HEK293T (cell line): ENCODE measurements around the gene ASIP.
"Not testable (repeated sequence)": the region's sequence is repeated elsewhere in the genome, so short reads cannot be mapped to it uniquely, and the experiment has no call there.

Experiments used
- CTCF ChIA-PET: fragments of 350-600 bp; formaldehyde crosslinking; extraction: SDS; loops from one replicate; lab custom pipeline; 2021; ENCODE audit warnings: antibody characterized with exemption, inconsistent platforms; lab: Yijun Ruan, JAX
- POLR2A ChIA-PET: fragments of 350-600 bp; formaldehyde crosslinking; extraction: SDS; loops from one replicate; lab custom pipeline; 2020; ENCODE audit warnings: antibody characterized with exemption, inconsistent platforms; lab: Yijun Ruan, JAX
- DNase-seq: peaks from one replicate; pipeline ENCODE4 v3.0.0; 2012; ENCODE audit warnings: mixed read lengths; ENCODE audit errors: extremely low spot score
- ARNT ChIP-seq: fragments of 450-650 bp; IDR thresholded peaks from 2 replicates; pipeline ENCODE4 v1.6.1; 2017; ENCODE audit warnings: mild to moderate bottlenecking
- BHLHE40 ChIP-seq: fragments of 450-650 bp; IDR thresholded peaks from 2 replicates; pipeline ENCODE4 v1.6.1; 2016; ENCODE audit warnings: mild to moderate bottlenecking, moderate library complexity, borderline replicate concordance
- CTBP1 ChIP-seq: fragments of 450-650 bp; IDR thresholded peaks from 2 replicates; pipeline ENCODE4 v1.6.1; 2016; ENCODE audit warnings: borderline replicate concordance
- ELF4 ChIP-seq: fragments of 450-650 bp; IDR thresholded peaks from 2 replicates; pipeline ENCODE4 v1.6.1; 2017; ENCODE audit warnings: antibody characterized with exemption
- FOXA1 ChIP-seq: fragments of 450-650 bp; IDR thresholded peaks from 2 replicates; pipeline ENCODE4 v1.6.1; 2016; ENCODE audit warnings: mild to moderate bottlenecking
- FOXK2 ChIP-seq: fragments of 450-650 bp; IDR thresholded peaks from 2 replicates; pipeline ENCODE4 v1.6.1; 2016; ENCODE audit warnings: mild to moderate bottlenecking
- FOXM1 ChIP-seq: fragments of 450-650 bp; IDR thresholded peaks from 2 replicates; pipeline ENCODE4 v1.6.1; 2017; ENCODE audit warnings: mild to moderate bottlenecking, borderline replicate concordance
- HDGF ChIP-seq: fragments of 450-650 bp; IDR thresholded peaks from 2 replicates; pipeline ENCODE4 v1.6.1; 2017; ENCODE audit warnings: antibody characterized with exemption, borderline replicate concordance
- L3MBTL2 ChIP-seq: fragments of 450-650 bp; conservative IDR thresholded peaks from 2 replicates; pipeline ENCODE4 v1.6.1; 2016; ENCODE audit warnings: mild to moderate bottlenecking
- LEF1 ChIP-seq: fragments of 450-650 bp; IDR thresholded peaks from 2 replicates; pipeline ENCODE4 v1.6.1; 2017; ENCODE audit warnings: mild to moderate bottlenecking, borderline replicate concordance
- NFRKB ChIP-seq: fragments of 450-650 bp; IDR thresholded peaks from 2 replicates; pipeline ENCODE4 v1.6.1; 2016; ENCODE audit warnings: mild to moderate bottlenecking, moderate library complexity
- SP1 ChIP-seq: fragments of 450-650 bp; IDR thresholded peaks from 2 replicates; pipeline ENCODE4 v1.6.1; 2017
- SUZ12 ChIP-seq: fragments of 450-650 bp; IDR thresholded peaks from 2 replicates; pipeline ENCODE4 v1.6.1; 2016; ENCODE audit warnings: mild to moderate bottlenecking
- TARDBP ChIP-seq: fragments of 450-650 bp; IDR thresholded peaks from 2 replicates; pipeline ENCODE4 v1.6.1; 2016
- ZNF384 ChIP-seq: fragments of 450-650 bp; IDR thresholded peaks from 2 replicates; pipeline ENCODE4 v1.6.1; 2016
- TF ChIP-seq, protein P1 (sequence below): fragments of 450-650 bp; IDR thresholded peaks from 2 replicates; pipeline ENCODE4 v1.6.1; 2016

Gene ASIP

DNA sequence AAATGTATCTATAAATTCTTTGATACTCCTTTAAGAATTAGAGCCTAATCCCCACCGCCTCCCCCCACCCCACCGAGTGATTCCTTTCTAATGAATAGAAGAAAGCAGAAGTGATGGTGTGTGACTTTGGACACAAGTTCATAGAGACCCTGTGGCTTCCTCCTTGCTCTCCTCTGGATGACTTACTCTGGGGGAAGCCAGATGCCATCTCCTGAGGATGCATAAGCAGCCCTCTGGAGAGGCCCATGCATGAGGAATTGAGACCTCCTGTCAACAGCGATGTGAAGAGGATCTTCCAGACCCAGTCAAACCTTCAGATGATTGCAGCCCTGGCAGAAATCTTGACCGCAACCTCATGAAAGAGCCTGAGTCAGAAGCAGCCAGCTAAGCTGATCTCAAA, 40.8 kb downstream of the ASIP start:
- DNase-seq = no peak
- no peak for TF ChIP-seq SP1
- TF ChIP-seq FOXA1 = no peak
- no peak for TF ChIP-seq NFRKB
- TF ChIP-seq BHLHE40 = no peak
- TF ChIP-seq FOXM1 = no peak
- TF ChIP-seq ARNT = no peak
- TF ChIP-seq FOXK2 = no peak
- no peak for TF ChIP-seq TARDBP
- no peak for TF ChIP-seq SUZ12
- TF ChIP-seq ZNF384 = no peak
- no peak for TF ChIP-seq HDGF
- no peak for TF ChIP-seq LEF1
- TF ChIP-seq L3MBTL2 = no peak
- TF ChIP-seq CTBP1 = no peak
- no peak for TF ChIP-seq ELF4
- ChIA-PET CTCF (interaction anchor here (1.6 kb wide), 1 partner anchor 92 kb away, joined by 3 read pairs; no protein-coding TSS in a partner anchor), POLR2A (no interaction called here)

DNA sequence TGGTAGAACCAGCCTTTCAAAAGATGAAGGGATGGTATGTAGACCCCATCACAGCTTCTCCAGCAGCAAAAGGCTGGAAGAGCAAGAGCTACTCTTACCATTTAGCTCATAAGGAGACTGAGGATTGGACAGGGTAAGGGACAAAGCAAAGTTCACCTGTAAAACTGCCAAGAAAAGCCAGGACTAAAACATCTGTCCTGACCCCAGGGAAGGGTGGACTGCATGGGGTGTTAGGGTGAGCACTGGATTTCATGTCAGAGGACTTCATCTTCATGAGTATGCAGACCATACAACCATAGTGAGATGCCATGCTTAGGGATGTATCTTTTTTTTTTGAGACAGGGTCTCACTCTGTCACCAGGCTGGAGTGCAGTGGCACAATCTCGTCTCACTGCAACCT, 42.6 kb downstream of the ASIP start:
- ChIA-PET POLR2A (no interaction called here), CTCF (no interaction called here)
- no peak for DNase-seq
- no peak for TF ChIP-seq FOXM1
- no peak for TF ChIP-seq ELF4
- TF ChIP-seq, protein P1, sequence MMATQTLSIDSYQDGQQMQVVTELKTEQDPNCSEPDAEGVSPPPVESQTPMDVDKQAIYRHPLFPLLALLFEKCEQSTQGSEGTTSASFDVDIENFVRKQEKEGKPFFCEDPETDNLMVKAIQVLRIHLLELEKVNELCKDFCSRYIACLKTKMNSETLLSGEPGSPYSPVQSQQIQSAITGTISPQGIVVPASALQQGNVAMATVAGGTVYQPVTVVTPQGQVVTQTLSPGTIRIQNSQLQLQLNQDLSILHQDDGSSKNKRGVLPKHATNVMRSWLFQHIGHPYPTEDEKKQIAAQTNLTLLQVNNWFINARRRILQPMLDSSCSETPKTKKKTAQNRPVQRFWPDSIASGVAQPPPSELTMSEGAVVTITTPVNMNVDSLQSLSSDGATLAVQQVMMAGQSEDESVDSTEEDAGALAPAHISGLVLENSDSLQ = no peak
- no peak for TF ChIP-seq FOXA1
- no peak for TF ChIP-seq LEF1
- TF ChIP-seq HDGF = no peak

DNA sequence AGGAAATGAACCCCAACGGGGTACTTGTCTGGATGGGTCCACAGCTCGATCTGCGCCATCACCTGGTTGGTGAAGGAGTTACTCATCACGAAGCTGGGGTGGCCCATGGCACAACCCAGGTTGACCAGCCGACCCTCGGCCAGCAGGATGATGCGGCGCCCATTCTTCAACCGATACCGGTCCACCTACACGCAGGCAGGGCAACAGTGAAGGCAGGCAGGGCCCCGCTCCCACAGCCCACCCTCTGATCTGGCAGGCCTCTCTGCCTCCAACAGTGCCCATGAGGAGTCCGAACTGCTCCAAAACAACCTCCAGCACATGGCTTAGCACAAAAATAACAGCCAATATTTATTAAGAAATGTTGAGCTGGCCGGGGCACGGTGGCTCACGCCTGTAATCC, 44.2 kb downstream of the ASIP start:
- ChIA-PET CTCF (no interaction called here), POLR2A (no interaction called here)
- DNase-seq = no peak
- no peak for TF ChIP-seq FOXA1
- TF ChIP-seq CTBP1 = no peak
- no peak for TF ChIP-seq BHLHE40
- no peak for TF ChIP-seq LEF1
- TF ChIP-seq SP1 = no peak
- TF ChIP-seq L3MBTL2 = no peak
- no peak for TF ChIP-seq ZNF384
- TF ChIP-seq, protein P1 = no peak
- TF ChIP-seq FOXK2 = no peak

DNA sequence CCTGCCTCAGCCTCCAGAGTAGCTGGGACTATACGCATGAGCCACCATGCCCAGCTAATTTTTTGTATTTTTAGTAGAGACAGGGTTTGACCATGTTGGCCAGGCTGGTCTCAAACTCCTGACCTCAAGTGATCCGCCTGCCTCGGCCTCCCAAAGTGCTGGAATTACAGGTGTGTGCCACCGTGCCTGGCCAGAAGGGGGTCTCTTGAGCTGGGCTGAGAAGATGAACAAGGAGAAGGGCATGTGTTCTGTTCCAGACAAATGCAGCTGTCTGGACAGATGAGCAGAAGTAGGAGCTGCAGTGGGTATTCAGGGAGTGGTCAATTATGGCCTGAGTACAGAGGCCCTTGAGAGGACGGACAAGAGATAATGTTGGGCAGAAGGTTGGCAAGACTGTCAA, 46.3 kb downstream of the ASIP start:
- CTCF ChIA-PET = interaction anchor here (0.7 kb wide), 1 partner anchor 13 kb away, joined by 4 read pairs; no protein-coding TSS in a partner anchor
- POLR2A ChIA-PET = interaction anchor here (2.1 kb wide), 1 partner anchor 15 kb away, joined by 6 read pairs; the partner anchor contains the start of gene AHCY
- not testable (repeated sequence) for DNase-seq

DNA sequence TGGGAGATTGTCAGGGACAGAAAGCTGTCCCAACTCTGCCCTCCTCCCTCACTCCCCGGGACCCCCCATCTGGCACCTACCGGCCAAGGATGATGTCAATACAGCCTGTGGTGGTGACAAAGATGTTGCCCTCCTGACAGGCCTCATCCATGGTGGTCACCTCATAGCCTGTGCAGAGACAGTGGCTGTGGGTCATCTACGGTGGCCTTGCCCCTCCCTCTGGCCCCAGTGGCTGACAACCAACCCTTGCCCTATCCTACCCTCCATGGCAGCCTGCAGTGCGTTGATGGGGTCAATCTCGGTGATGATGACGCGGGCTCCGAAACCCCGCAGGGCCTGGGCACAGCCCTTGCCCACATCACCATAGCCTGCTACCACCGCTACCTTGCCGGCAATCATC, 49.2 kb downstream of the ASIP start:
- CTCF ChIA-PET = no interaction called here
- POLR2A ChIA-PET = no interaction called here
- no peak for DNase-seq
- TF ChIP-seq SUZ12 = no peak
- TF ChIP-seq FOXA1 = no peak
- TF ChIP-seq ZNF384 = no peak
- TF ChIP-seq, protein P1 = no peak
- TF ChIP-seq BHLHE40 = no peak
- no peak for TF ChIP-seq L3MBTL2
- TF ChIP-seq FOXM1 = no peak
- TF ChIP-seq TARDBP = no peak
- TF ChIP-seq CTBP1 = no peak
- TF ChIP-seq ELF4 = no peak
- TF ChIP-seq ARNT = no peak
- no peak for TF ChIP-seq HDGF
- TF ChIP-seq SP1 = no peak
- no peak for TF ChIP-seq LEF1
- TF ChIP-seq FOXK2 = no peak
- TF ChIP-seq NFRKB = no peak

DNA sequence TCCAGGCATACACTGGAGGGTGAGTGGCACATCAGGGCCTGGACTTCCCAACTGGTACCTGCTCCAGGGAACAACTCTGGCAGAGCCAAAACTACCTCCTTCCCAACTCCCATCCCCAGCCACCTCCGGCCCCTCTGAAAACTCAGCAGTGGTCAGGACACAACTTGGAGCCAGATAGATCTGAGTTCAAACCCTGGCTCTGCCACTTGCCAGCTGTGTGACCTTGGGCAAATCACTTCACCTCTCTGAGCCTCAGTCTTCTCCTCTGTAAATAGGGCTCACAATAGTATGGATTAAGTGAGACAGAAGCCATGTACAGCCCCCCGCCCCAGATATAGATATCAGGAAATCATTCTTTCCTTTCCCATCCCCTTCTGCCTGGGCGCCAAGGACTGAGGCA, 51.3 kb downstream of the ASIP start:
- no peak for TF ChIP-seq ZNF384
- DNase-seq = no peak
- ChIA-PET CTCF (no interaction called here), POLR2A (no interaction called here)

DNA sequence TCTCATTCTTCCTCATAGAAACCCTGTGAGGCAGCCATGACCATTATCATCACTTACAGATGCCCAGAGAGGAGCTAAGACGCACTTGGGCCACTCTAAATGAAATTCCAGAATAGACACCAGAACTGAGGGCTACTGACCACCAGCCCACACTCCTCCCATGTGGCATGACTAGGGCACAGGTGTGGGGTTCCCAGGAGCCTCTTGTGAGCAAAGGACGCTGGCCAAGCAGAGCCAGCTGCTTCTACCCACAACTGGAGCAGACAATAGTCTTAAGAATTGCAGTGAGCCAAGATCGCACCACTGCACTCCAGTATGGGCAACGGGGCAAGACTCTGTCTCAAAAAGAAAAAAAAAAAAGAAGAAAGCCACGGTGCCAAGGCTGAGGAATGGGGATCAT, 51.9 kb downstream of the ASIP start:
- POLR2A ChIA-PET = no interaction called here
- CTCF ChIA-PET = no interaction called here
- DNase-seq = no peak
- no peak for TF ChIP-seq HDGF
- no peak for TF ChIP-seq L3MBTL2
- TF ChIP-seq, protein P1 = no peak
- no peak for TF ChIP-seq FOXM1
- TF ChIP-seq SP1 = no peak
- no peak for TF ChIP-seq CTBP1
- no peak for TF ChIP-seq LEF1
- no peak for TF ChIP-seq BHLHE40
- TF ChIP-seq ELF4 = no peak
- no peak for TF ChIP-seq ARNT
